Colon (tissue), 2 donors: ENCODE measurements around the gene NUDT22.

Source experiments
- FAIRE-seq: peaks from 2 replicates; lab custom pipeline; 2012; peaks lifted over from hg19 to GRCh38; lab: Jason Lieb, UNC
- donor health status: control.
- donor health status: control.

Gene NUDT22

DNA sequence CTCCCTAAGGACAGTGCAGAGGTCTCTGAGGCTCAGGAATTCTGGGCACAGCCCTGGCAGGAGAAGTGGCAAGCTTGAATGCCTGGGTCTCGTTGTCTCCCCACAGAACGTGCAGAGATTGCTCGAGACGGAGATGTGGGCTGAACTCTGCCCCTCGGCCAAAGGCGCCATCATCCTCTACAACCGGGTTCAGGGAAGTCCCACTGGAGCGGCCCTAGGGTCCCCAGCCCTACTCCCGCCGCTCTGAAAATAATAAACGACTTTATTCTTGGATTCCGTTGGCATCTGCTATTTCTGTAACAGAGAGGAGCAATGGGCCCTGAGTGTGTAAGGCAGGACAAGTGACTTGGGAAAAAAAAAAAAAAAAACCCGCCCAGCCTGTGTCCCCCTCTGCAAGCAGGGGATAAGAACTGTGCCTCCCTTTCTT lies 3.7 kb downstream of the NUDT22 start:
- no peak for FAIRE-seq

GRCh38 chr11:64230171-64230984 lies 4.3 kb downstream of the NUDT22 start, which contains the start of gene DNAJC4:
DNAJC4 (plus strand) TSS chr11:64230548; CDS start chr11:64230855, 307 bp downstream.
- FAIRE-seq: no peak

GRCh38 chr11:64230985-64231365 lies 4.9 kb downstream of the NUDT22 start:
- FAIRE-seq: no peak

DNA sequence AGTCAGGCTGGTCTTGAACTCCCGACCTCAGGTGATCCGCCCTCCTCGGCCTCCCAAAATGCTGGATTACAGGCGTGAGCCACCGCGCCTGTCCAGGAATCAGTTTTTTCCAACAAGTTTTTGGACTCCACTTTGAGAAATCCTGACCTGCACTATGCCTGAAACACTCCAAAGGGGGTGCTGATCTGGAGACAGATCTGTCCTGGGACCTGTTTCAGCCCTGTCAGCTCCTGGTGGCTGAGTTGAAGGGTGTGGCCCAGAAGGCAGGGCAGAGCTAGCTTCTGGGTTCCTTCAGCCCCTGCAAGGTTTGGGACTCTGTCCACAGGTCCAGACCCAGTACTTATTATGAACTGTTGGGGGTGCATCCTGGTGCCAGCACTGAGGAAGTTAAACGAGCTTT lies 5.5 kb downstream of the NUDT22 start:
- no peak for FAIRE-seq

DNA sequence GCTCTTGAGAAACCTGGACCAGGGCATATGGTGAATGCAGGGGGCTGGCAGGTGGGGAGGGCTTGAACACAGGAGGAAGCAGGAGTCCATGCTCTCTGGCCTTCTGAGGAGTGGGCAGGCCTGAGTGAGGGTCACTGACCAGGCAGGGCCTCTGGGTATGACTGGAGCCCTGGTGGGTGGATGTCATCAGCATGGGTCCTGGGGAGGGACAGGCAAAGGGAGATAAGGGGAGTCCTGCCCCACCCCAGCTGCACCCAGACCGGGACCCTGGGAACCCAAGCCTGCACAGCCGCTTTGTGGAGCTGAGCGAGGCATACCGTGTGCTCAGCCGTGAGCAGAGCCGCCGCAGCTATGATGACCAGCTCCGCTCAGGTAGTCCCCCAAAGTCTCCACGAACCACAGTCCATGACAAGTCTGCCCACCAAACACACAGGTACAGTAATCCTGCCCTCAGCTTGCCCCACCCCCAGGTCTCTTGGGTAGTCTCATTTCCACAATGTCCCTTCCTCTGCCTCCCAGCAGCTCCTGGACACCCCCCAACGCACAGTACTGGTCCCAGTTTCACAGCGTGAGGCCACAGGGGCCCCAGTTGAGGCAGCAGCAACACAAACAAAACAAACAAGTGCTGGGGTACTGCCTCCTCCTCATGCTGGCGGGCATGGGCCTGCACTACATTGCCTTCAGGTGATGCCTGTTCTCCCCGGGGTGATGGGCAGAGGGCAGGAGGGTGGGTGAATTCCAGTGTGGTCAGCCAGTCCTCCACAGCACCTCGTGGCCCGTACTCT lies 6.3 kb downstream of the NUDT22 start:
- FAIRE-seq: no peak

GRCh38 chr11:64232967-64233315 lies 6.9 kb downstream of the NUDT22 start:
- no peak for FAIRE-seq

DNA sequence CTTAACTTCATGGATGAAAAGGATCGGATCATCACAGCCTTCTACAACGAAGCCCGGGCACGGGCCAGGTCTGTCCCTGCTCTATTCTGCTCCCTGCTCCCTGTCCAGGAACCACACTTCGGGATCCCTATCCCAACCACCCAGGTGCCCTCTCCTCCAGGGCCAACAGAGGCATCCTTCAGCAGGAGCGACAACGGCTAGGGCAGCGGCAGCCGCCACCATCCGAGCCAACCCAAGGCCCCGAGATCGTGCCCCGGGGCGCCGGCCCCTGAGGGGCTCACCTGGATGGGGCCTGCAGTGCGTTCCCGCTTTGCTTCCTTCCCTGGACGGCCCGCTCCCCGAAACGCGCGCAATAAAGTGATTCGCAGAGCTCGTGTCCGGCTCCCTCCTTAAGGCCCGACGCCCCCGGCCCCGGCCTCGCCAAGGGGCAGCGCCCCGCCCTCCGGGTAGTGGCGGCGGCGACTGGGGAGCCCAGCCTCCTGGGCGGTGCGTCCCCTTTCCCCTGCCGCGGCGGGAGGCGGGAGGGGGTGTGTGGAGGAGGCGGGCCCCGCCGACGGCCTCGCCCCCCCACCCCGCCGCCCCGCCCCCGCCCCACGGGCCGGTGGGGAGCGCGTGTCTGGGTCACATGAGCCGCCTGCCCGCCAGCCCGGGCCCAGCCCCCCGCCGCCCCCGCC lies 8.0 kb downstream of the NUDT22 start, which contains the start of gene VEGFB:
Gene VEGFB (plus strand): TSS at position 672 of the 674 bp plus-strand sequence. CDS start 250 bp downstream, outside the sequence.
- FAIRE-seq: no peak

DNA sequence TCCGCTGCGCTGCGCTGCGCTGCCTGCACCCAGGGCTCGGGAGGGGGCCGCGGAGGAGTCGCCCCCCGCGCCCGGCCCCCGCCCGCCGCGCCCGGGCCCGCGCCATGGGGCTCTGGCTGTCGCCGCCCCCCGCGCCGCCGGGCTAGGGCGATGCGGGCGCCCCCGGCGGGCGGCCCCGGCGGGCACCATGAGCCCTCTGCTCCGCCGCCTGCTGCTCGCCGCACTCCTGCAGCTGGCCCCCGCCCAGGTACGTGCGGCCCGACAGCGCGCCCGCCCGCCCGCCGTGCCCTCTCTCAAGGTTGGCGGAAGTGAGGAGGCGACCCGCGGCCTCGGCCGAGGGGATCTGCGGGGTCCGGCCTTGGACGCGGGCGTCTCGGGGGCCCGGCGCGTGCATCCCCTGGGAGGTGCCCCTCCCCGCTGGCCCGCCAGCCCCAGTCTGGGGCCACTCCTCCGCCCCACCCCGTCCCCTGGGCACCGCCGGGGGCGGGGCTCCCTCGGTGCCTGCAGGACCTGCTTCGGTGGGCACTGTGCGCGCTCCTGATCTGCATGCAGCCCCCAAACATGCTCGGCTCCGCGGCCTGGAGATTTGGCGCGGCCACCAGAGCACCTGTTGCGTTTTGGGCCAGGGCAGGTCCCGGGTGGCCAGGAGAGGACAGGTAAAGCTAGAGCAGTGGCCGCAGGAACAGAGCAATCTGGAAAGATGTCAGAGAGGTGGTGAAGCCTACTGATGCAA lies 8.7 kb downstream of the NUDT22 start:
- no peak for FAIRE-seq

DNA sequence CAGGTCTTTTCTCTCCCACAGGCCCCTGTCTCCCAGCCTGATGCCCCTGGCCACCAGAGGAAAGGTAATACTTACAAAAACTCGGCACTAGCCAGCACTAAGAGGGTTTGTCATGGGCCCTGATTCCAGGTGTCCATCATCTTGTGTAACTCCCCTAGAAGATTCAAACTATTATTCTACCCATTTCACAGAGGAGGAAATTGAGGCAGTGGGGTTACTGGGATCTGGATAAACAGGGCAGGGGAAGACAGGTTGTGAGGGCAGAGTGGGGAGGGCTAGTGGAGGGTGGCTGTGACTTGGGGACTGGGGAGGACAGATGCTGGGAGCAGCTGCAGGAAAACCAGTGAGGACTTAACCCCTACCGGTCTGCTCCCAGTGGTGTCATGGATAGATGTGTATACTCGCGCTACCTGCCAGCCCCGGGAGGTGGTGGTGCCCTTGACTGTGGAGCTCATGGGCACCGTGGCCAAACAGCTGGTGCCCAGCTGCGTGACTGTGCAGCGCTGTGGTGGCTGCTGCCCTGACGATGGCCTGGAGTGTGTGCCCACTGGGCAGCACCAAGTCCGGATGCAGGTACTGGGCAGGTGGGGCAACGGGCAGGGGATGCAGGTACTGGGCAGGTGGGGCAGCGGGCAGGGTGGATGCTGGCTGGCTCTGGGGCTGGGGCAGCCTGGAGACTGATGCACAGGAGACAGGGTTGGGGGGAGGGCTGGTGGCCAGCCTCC lies 9.5 kb downstream of the NUDT22 start:
- FAIRE-seq: no peak

GRCh38 chr11:64237484-64237951 lies 11.4 kb downstream of the NUDT22 start:
- FAIRE-seq: no peak

DNA sequence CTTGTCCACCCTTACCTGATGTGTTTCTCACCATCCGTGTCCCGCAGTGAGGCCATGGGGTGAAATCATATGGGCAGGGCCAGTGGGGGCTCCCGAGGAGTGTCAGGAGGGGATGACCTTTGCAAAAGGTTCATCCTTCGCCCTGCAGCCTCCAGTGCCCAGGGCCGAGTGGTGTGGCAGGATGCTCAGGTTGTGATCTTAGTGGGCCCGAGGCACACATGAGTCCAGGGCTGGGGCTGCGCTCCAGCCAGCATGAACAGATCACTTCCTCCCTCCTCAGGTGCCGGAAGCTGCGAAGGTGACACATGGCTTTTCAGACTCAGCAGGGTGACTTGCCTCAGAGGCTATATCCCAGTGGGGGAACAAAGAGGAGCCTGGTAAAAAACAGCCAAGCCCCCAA lies 12.0 kb downstream of the NUDT22 start:
- no peak for FAIRE-seq

- no peak for FAIRE-seq
These were observed 12.9 kb downstream of the NUDT22 start for GRCh38 chr11:64238999-64239398.

DNA sequence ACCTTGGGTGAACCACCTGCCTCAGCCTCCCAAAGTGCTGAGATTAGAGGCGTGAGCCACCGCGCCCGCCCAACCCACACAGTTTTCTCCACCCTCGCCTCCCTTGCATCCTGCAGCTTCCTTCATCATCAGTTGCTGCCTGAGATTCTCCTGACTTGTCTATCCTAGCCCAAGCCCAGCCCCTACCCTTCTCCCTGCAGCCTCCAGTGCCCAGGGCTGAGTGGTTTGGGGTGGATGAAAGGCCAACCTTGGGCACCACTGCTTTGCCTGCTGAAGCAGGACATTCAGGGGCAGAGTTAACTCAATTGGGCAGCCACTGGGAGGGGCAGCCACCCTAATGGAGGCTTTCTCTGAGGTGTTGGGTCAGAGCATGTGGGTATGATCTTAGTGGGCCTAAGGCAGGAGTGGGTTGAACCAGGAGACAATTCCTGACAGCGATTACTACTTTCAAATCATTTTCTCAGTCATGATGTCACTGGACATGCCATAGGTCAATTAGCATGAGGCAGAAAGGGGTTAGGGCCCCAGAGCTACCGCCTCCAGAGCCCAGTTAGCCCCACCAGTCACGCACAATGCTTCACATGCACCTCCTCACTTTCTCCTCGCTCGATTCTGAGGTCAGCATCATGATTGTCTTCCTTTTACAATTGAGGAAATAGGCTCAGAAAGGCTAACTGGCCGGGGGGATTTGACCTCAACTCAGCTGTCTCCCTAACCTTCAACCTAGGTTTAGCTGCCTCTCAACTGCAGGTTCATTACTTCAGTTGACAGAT lies 13.8 kb downstream of the NUDT22 start:
- no peak for FAIRE-seq

DNA sequence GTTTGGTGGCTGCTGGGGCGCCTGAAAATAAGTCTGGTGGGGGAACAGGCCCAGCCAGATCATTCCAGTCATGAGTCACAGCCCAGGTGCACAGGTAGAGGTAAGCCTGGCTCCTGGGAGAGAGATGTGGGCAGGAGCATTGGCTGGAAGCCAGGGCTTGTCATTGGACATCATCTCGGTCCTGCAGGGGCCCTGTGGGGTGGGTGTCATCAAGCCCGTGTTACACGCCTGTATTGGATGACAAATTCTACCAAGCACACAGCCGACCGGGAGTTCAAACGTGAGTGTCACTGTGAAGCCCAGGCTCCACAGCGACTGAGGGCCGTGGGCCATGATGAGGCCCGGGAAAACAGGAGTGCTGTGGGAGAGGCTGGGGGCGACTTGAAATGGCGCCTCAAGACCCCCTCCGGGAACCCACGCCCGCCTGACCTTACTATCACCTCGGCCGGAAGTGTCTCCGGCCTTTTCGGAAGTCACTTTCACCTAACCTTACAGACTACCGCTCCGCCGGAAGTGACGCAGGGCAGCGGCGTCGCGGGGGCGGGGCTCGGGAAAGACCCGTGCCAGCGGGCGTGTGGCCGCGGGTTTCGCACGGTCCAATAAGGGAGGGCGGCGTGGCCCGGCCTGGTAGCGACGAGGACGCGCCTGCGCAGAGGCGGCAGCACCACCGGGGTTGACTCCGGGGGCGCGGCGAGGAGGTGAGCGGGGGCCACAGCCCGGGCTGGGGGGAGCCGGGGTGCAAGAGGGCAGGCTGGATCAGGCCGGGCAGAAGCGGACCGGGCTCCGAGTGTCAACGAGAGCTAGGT lies 14.6 kb downstream of the NUDT22 start, which contains the start of gene FKBP2:
Gene FKBP2 (plus strand): TSS at position 661 of the 806 bp plus-strand sequence. CDS start 1,293 bp downstream, outside the sequence.
- FAIRE-seq: no peak

DNA sequence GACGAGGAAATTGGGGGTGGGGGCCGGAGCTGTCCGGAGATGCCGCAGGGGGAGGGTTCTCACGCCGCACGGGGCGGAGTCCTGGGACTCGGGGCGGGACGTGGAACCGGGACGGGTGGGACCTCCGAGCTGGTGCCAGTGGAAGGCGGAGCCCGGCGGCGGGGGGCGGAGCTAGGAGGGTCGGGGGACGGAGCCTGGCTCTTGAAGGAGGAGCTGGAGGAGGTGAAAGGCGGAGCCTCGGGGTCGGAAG lies 15.1 kb downstream of the NUDT22 start:
- FAIRE-seq: no peak

DNA sequence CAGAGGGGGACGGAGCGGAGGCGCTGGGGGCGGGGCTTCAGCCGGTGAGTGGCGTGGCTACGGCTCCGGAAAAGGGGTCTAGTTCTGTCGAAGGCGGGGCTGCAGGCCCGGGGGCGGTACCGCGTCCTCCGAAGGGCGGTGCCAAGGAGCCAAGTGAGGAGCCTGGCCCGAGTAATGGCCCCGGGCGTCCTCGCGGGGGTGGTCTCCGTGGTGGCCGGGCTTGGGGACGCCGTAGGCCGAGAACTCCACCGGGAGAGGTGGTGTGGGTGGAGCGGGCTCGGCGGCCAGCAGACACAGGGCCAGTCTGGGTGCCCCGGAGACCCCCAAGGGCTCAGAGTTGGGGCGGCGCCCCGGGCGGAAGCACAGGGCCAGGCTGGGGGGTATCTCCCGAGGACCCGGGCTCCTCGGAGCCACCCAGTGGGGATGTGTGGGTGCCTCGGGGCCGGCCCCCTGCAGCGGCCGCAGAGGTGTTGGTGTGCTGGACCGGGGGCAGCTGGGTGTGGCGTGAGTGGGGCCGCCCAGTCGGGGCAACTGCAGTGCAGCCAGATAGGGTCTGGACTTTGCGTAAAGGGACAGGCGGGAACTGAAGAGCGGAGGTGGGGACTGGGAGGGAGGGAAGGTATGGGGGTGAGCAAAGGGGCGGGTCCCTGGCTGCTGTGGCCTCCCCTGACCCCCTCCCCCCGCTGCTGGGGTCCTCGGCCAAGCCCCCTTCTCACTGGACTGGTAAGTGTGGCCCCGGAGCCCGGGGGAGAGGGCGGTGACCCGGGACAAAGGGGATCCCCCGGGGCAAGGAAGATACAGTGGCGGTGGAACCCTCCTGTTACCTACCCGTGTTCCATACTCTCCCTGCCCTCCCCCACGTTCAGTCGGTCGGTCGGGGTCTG lies 15.7 kb downstream of the NUDT22 start:
- no peak for FAIRE-seq

DNA sequence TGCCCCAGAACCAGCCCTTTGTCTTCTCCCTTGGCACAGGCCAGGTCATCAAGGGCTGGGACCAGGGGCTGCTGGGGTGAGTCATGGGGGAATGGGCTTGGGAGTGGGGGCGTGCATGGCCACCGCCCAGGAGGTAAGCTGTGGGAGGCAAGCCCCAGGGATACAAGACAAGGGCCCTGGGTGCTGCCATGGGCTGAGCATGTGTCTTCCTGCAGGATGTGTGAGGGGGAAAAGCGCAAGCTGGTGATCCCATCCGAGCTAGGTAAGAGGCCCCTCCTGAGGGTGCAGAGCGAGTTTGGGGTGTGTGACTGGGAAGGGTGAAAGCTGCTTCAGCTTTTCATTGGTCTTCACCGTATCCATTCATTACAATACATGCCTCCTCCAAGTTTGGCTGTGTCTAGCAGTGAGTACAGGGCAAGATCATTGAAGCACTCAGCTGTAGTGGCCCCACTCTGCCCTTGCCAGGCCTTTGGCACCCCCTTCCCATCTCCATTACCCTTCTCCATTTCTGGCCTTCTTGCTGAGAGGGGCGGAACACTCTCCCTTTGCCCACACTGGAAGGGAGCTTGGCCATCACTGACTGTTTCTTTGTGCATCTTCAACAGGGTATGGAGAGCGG lies 17.3 kb downstream of the NUDT22 start:
- FAIRE-seq: no peak

DNA sequence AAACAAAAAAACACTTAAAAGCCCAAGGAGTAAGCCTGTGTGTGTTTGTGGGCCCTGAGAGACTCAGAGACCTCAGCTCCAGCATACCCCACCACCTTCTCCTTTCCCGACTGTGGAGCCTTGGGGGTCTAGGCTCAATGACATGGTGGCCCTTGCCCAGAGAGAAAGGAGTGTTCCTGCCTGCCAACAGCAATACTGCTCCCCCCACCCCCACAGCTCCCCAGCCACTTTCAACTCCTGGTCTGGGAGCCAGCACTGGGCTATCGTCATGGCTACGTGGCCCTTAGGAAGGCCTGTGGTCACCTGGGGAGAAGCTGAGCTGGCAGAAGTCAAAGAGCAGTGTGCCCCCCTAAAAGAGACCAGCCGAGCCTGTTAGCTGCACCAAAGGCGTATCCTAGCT lies 18.0 kb downstream of the NUDT22 start:
- no peak for FAIRE-seq
